DMS153 treated with DMSO at 0.1 percent for 48 hours (cell line): Measurements from ENCODE around the gene UVRAG.

ENCODE experiments used
- DNase-seq: peaks from one replicate; lab custom pipeline; 2025; ENCODE audit not compliant: unreplicated experiment; lab: John Stamatoyannopoulos, UW

Gene UVRAG

DNA sequence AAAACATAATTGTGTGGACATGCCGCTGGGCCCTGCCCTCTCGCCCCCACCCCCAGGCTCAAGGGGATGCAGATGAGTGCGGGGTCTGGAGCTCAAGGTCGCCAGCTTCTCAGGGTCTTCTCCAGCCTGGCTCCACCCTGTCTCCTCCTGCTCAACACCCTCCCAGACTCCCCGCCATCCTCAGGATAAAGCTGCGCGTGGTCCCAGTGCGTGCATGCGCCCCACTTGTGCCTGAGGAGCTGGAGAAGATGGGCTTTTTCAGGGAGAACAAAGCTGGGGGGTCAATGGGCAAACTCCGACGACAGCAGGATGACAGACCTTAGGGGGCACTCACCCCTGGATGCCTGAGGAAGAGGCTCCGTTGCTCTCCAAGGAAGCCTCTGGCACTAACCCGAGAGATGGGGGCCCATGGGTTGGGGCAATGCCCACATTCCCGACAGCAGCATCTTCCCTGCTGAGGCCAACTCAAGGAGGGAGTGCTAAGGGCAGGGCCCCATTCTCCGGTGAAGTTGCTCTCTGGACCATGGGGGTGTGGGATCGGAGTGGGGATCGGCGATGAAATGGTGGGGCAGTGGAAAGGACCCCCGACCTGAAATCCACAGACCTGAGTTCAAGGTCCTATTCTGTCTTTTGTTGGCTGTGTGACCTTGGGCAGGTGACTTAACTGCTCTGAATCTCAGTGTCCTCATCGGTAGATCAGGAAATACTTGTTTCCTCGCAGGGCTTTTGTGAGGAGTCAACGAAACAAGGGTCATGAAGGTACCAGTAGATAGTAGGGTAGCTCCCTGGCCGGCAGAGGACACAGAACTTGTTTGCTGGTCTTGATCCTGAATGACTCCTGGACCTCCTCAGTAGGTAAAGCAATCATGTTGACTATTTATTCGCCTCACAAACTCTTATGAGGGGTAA lies 343.6 kb downstream of the UVRAG start:
- no peak for DNase-seq

DNA sequence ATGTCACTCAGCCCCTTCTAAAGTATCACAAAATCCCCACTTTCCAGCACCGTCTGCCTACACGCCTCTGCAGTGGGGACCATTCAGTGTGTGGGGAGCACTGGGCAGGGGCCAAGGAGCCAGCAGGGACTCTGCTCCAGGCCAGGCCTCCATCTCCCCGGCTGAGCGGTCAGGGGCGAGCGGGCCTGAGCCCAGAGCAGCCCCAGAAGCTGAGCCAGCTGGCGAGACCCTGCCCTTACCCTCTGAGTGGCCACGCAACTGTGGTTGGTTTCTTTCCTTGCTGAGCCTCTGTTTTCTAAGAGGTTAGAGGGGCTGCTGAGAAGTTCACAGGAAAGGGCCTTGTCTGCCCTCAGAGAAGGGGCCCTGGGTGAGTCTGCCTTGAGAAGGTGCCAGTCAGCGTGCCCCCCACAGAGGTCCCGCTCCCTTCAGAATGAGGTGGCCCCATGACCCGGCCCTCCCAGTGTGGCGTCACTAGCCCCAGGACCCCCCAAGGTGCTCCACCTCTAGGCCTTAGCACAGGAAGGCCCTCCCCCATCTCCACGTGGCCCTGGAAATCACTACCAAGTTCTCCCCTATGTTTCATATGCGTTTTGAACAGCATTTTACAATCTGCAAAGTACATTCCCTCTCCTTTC lies 344.4 kb downstream of the UVRAG start:
- no peak for DNase-seq

DNA sequence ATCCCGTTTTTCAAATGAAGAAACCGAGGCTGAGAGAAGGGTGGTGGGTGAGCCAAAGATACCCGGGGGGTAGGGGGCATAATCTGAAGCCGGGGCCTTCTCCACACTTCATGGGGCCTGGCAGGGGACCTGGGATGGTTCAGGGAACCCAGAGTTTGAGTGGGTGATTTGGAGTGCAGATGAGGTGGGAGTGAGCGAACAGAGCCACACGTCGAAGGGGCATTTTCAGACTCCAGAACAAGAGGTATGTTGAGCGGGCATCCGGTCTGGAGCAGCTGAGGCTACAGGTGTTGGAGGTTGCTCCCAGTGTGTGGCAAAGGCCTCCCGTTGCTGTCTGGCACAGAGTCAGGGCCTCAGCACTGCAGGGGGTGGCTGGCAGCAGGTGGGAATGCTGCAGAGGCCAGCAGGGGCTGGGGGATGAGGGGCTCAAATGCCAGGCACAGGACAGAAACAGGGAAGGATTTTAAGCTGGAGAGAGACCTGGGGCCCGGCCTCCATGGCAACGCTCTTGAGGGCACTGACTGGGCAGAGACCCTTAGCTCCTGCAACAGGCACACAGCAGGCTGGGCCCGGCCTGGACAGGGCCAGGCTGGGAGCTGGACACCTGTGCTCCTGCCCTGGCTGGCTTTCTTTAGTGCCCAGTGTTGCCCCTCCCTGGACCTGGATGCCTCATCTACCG lies 345.1 kb downstream of the UVRAG start:
- DNase-seq = peak; percentile 23

DNA sequence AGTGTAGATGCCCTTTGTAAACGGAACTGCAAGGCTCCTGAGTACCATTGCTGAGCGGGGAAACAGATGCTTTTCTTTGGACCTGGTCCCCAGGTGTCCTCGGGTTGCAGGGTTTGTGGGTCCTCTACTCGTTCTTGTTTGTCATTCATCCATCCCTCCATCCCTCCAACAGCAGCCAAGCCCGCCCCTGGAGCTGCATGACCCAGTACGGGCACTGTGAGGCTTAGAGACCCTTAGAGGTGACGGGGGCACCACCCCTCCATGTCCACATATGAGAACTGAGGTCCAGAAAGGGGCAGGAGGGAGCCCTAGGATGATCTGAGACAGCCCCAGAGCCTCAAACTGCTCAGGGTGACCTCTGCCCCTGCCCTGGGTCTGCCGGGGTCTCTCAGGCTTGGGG lies 345.8 kb downstream of the UVRAG start:
- DNase-seq = no peak

- peak; percentile 10 for DNase-seq
Measured at GRCh38 chr11:76161261-76161961, 346.4 kb downstream of the UVRAG start.

GRCh38 chr11:76162336-76163288 lies 347.6 kb downstream of the UVRAG start:
- no peak for DNase-seq

DNA sequence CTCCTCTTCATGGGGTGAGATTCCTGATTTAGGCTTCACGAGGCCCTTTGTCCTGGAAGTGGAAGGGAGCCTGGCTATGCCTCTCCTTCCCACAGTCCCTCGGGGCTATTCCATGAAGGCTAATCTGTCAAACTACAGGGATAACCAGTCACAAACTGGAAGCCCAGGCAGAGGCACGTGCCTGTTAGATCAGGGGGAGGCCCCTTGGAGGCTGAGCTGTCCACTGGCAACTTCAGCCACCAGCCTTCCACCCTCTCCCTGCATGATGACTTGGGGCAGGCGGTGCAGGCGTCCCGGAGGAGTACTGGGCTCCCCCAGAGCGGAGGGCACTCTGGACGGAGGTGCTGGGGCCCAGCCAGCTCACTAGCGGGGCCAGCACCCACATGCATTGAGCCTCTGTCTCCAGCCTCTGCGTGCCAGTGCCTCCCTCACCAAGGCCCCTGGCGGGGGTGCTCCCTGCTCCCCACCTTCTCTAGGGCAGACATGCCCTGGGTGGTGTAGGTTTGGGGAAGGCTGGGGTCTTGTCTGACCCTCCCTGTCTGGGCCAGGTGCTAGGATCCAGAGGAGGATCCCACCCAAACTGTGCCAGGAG lies 348.4 kb downstream of the UVRAG start:
- DNase-seq = no peak

GRCh38 chr11:76164081-76164480 lies 349.1 kb downstream of the UVRAG start:
- DNase-seq = no peak

DNA sequence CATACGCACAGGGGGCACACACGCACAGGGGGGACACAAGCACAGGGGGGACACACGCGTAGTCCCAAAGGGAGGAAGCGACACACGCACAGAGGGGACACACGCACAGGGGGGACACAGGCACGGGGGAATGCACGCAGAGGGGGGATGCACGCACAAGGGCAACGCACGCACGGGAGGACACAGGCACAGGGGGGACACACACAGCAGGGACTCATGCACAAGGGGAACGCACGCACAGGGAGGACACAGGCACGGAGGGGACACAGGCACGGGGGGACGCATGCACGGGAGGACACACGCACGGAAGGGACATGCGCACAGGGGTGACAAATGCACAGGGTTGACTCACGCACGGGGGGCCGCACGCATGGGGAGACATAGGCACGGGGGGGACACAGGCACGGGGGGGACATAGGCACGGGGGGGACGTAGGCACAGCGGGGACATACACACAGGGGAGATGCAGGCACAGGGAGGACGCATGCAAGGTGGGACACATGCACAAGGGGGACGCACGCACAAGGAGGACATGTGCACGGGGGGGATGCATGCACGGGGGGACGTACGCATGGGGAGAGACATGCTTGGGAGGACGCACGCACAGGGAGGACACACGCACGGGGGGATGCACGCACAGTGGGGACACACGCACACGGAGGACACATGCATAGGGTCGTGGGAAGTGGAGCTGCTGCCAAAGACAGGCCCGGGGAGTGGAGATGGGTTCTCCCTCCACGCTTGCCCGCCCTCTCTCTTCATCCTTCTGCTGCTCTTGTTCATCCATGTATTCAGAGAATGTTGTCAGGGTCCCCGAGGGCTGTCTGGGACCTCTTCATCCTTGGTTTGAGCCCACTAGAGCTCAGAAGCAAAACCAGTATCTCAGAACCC lies 350.1 kb downstream of the UVRAG start:
- no peak for DNase-seq

- no peak for DNase-seq
Measured at GRCh38 chr11:76166314-76166713, 351.3 kb downstream of the UVRAG start.

GRCh38 chr11:76167590-76167989 lies 352.6 kb downstream of the UVRAG start:
- no peak for DNase-seq

DNA sequence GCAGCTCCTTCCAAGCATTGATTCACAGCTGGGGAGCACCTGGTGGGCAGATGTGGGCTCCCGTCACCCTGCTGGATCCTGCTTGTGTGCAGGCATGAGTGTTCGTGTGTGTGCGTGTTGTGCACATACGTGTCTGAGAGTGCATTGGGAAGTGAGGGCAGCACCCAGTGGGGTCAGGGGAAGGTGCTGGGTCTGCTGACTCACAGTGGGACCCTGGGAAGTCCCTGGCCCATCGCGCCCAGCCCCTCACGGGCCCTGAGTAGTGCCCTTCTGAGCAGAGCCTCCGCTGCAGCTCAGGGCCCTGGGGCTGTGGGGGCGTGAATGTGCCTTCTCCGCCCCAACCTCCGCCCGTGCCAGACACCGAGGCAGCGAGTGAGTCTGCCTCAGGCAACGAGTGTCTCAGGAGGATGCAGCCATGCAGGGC lies 354.5 kb downstream of the UVRAG start:
- DNase-seq = no peak

DNA sequence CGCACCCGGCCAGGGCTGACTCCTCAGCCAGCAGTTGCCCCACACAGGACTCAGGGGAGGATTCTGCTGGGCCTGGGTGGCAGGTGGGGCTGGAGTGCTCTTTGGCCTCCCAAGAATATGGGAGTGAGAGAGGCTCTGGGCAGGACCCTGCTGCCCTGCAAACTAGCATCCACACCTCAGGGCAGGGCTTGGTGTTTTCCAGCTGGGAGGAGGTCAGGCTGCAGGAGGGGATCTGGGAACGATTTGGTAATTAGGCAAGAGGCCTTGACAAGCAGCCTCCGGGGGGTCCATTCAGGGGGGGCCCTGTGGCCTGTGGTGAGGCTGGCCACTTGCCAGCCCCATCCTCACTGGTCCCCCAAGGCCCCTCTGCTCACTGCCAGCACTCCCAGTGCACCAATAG lies 355.5 kb downstream of the UVRAG start:
- DNase-seq = no peak

DNA sequence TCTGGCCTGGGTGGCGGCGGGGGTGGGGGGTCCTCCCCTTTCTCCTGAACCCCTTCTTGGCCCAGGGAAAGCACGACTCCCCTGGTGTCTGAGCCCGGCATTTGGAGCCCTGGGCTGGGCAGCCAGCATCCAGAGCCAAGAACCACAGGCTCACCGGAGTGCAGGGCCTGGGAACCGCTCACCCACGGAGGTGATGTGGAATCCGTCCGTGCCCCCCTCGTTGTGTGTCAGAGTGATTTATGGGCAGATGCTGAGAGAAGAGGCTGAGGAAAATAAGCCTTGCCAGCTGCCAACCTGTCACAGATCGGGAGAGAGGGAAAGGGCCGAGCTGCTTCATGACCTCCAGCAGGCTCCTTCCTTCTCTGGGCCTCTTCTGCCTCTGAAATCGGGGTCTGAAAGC lies 357.6 kb downstream of the UVRAG start:
- no peak for DNase-seq

- no peak for DNase-seq
Measured at GRCh38 chr11:76173663-76174062, 358.7 kb downstream of the UVRAG start.

- DNase-seq = no peak
Measured at GRCh38 chr11:76174330-76174729, 359.3 kb downstream of the UVRAG start.

GRCh38 chr11:76175783-76176182 lies 360.8 kb downstream of the UVRAG start:
- no peak for DNase-seq

DNA sequence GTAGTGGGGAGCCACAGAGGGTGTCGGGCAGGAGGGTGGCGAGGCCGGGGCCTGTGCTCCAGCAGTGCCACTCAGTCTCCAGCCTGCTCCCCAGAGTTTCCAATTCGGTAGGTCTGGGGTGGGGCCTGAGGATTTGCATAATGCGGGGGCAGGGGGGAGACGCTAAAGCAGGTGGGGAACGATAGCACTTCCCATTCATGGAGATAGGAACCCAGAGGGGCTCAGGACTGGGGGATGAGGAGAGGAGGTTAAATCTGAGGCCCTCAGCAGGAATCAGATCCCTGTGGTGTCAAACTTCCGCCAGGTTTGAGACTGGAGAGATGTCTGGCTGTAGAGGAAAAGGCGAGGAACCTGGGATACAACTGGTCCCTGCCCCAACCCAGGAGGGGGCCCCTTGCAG lies 361.5 kb downstream of the UVRAG start:
- no peak for DNase-seq

GRCh38 chr11:76177250-76177686 lies 362.3 kb downstream of the UVRAG start:
- DNase-seq = no peak
